Measurements from ENCODE around the gene WWP2. TPM values are rescaled to one million over a fixed set of nuclear protein-coding genes. Genes with fewer than 3 reads are reported as not detected.

The WWP2 gene
- total RNA-seq, 1 experiment from 2014 or later = 40.2 TPM

DNA sequence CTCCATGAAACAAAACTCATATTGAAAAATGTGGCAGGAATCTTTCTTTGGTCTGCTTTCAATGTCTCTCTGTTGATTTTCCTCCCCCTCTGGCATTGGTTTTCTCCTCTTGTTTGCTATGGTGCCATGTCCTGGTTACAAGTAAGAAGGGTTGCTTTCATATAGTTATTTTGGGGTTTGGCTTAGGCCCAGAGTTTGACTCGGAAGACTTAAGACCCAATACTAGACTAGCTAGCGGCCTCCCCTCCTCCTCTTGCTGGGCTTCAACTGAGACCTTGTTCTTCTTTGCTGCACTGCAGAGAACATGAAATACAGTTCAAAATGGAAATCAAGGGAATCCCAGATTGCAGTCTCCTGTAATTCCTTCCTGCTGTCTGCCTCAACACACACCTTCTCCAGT, 159.0 kb downstream of the WWP2 start:
- H2BK15ac ChIP-seq (ENCODE audit: low read depth, low read length) = no peak overlapping the region
- H4K91ac ChIP-seq (ENCODE audit: insufficient read length, low read depth, low read length) = no peak overlapping the region
- H3K79me2 ChIP-seq (ENCODE audit: insufficient read depth, low read length) = no peaks in the 10 kb centered on the region
- no peak overlapping the region for H2BK12ac ChIP-seq (ENCODE audit: insufficient read length, low read depth, low read length)
- no peaks in the 10 kb centered on the region for H3K27me3 ChIP-seq (ENCODE audit: insufficient read depth, low read length)
- H3K23ac ChIP-seq (ENCODE audit: insufficient read length, low read depth, low read length) = no peak overlapping the region
- peaks cover 25 to 39% of the 10 kb centered on the region in 2 experiments for H3K4me1 Mint-ChIP-seq
- no peak overlapping the region for H3K4me3 Mint-ChIP-seq
- no peak overlapping the region for H3K56ac ChIP-seq (ENCODE audit: insufficient read length, low read depth, low read length)
- no peak overlapping the region for H3K9ac ChIP-seq (ENCODE audit: extremely low read depth, insufficient read length, low read length)
- no peaks in the 10 kb centered on the region for H3K9me3 Mint-ChIP-seq
- H4K8ac ChIP-seq (replicated peaks; ENCODE audit: insufficient read length, low read depth, low read length) = no peak overlapping the region
- H3T11ph ChIP-seq (ENCODE audit: low read length) = no peak overlapping the region
- no peak overlapping the region for H2BK120ac ChIP-seq (ENCODE audit: low read depth, low read length, poor library complexity, severe bottlenecking)
- WGBS (ENCODE audit: extremely low coverage, insufficient read length, low lambda C conversion rate) = no CpG with 5 or more reads among the region's 2 CpGs
- no peak overlapping the region for H2AFZ ChIP-seq (ENCODE audit: low read length)
- no peak overlapping the region for H3K4me2 ChIP-seq (ENCODE audit: insufficient read depth, insufficient read length, low read length)
- no peaks in the 10 kb centered on the region for H3K79me1 ChIP-seq (ENCODE audit: insufficient read depth, low read depth, low read length, poor library complexity, severe bottlenecking)
- no peak overlapping the region for H2BK20ac ChIP-seq (ENCODE audit: low read depth, low read length, poor library complexity, severe bottlenecking)
- TF ChIP-seq, protein P1, sequence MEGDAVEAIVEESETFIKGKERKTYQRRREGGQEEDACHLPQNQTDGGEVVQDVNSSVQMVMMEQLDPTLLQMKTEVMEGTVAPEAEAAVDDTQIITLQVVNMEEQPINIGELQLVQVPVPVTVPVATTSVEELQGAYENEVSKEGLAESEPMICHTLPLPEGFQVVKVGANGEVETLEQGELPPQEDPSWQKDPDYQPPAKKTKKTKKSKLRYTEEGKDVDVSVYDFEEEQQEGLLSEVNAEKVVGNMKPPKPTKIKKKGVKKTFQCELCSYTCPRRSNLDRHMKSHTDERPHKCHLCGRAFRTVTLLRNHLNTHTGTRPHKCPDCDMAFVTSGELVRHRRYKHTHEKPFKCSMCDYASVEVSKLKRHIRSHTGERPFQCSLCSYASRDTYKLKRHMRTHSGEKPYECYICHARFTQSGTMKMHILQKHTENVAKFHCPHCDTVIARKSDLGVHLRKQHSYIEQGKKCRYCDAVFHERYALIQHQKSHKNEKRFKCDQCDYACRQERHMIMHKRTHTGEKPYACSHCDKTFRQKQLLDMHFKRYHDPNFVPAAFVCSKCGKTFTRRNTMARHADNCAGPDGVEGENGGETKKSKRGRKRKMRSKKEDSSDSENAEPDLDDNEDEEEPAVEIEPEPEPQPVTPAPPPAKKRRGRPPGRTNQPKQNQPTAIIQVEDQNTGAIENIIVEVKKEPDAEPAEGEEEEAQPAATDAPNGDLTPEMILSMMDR (conservative IDR thresholded peaks at IDR 0.05) = no peak
- no peaks in the 10 kb centered on the region for H4K20me1 ChIP-seq (ENCODE audit: control insufficient read depth, insufficient read depth, insufficient read length)
- peak overlapping the region in 1 of 3 experiments; percentile 76; a peak in 2 of 7 replicates for H3K27ac Mint-ChIP-seq
- no peak overlapping the region for H3K18ac ChIP-seq (ENCODE audit: insufficient read length, low read depth, low read length)
- no peaks in the 10 kb centered on the region for H3K27me3 Mint-ChIP-seq (ENCODE audit: low read depth)
- H3K14ac ChIP-seq (ENCODE audit: insufficient read depth, low read length) = no peak overlapping the region
- DNase-seq = no peak
- no peaks in the 10 kb centered on the region for H3K9me3 ChIP-seq (ENCODE audit: control insufficient read depth, low read depth, low read length)
- H3K23me2 ChIP-seq (ENCODE audit: insufficient read length, low read depth, low read length, poor library complexity, severe bottlenecking) = no peaks in the 10 kb centered on the region
- H3K27ac ChIP-seq (ENCODE audit: insufficient read length, low read depth, low read length) = no peak overlapping the region
- peaks cover 0 to 12% (median 1%) of the 10 kb centered on the region in 3 experiments; a peak in 5 of 7 replicates for H3K36me3 Mint-ChIP-seq (ENCODE audit: insufficient read depth in 1 of 3, low read depth in 3 of 3)
- no peak overlapping the region for H2BK5ac ChIP-seq (ENCODE audit: insufficient read length, low read length)
- peaks cover 10% of the 10 kb centered on the region; the same call in 1 of the 2 replicates for H3K4me1 ChIP-seq (ENCODE audit: insufficient read depth, low read length)
- H4K5ac ChIP-seq (ENCODE audit: insufficient read length, low read depth, low read length) = no peak overlapping the region
- H3K4ac ChIP-seq (ENCODE audit: low read depth, low read length) = no peak overlapping the region
- H2AK5ac ChIP-seq (ENCODE audit: insufficient read length, low read length) = no peak overlapping the region

All from H9 (cell line).